Subcutaneous adipose tissue (tissue), 4 donors: ENCODE data around the gene CDSN. TPM values are rescaled to one million over a fixed set of nuclear protein-coding genes. Genes with fewer than 3 reads are reported as not detected.

Source experiments
- CTCF ChIP-seq: fragments of 450-650 bp; IDR thresholded peaks from one replicate; pipeline ENCODE4 v1.5.1; 2016; ENCODE audit warnings: low read depth, mild to moderate bottlenecking, control low read depth, antibody characterized with exemption, moderate library complexity
- total RNA-seq, 4 donors: library from RNA; depleted of rRNA; stranded (reverse); fragments of >200 nt; gene quantifications; one replicate each; pipeline ENCODE4 v1.1.0, GENCODE V29; 2016

CDSN gene
- total RNA-seq, 4 donors from 2014 or later = not detected

GRCh38 chr6:31152781-31153180, 32.5 kb upstream of the CDSN start:
- no peak for TF ChIP-seq CTCF

- no peak for TF ChIP-seq CTCF
Observed at GRCh38 chr6:31149827-31150447, 29.7 kb upstream of the CDSN start.

- no peak for TF ChIP-seq CTCF
Observed at GRCh38 chr6:31145386-31145785, 25.1 kb upstream of the CDSN start.

- no peak for TF ChIP-seq CTCF
Observed at GRCh38 chr6:31144970-31145340, 24.7 kb upstream of the CDSN start.

- TF ChIP-seq CTCF = no peak
Observed at GRCh38 chr6:31144296-31144969, 24.2 kb upstream of the CDSN start.

- TF ChIP-seq CTCF = no peak
Observed at GRCh38 chr6:31143148-31143547, 22.9 kb upstream of the CDSN start.

GRCh38 chr6:31142361-31142761, 22.1 kb upstream of the CDSN start:
- TF ChIP-seq CTCF = no peak
